HG03457 (cell line): ENCODE measurements around the gene SLC35G2.
"Not testable (repeated sequence)": the region's sequence is repeated elsewhere in the genome, so short reads cannot be mapped to it uniquely, and the experiment has no call there.

Source experiments
- ATAC-seq: cut with Tn5 transposase; IDR thresholded peaks from one replicate; pipeline ENCODE4 v1.9.1; 2021; ENCODE audit warnings: moderate number of reproducible peaks; ENCODE audit not compliant: unreplicated experiment

Gene SLC35G2

GRCh38 chr3:136835089-136835812 lies 16.3 kb downstream of the SLC35G2 start:
- ATAC-seq, result no peak

- ATAC-seq, result no peak
Observed at GRCh38 chr3:136835813-136836510, 17.0 kb downstream of the SLC35G2 start.

- ATAC-seq, result no peak
Observed at GRCh38 chr3:136836511-136837156, 17.7 kb downstream of the SLC35G2 start.

- no peak for ATAC-seq
Observed at GRCh38 chr3:136838641-136839555, 20.0 kb downstream of the SLC35G2 start.

GRCh38 chr3:136839556-136839931 lies 20.6 kb downstream of the SLC35G2 start:
- no peak for ATAC-seq

- ATAC-seq, result no peak
Observed at GRCh38 chr3:136840252-136840651, 21.3 kb downstream of the SLC35G2 start.

GRCh38 chr3:136842294-136842693 lies 23.4 kb downstream of the SLC35G2 start:
- ATAC-seq, result no peak

GRCh38 chr3:136844724-136845123 lies 25.8 kb downstream of the SLC35G2 start:
- ATAC-seq, result no peak

- ATAC-seq, result no peak
Observed at GRCh38 chr3:136852180-136852579, 33.3 kb downstream of the SLC35G2 start.

GRCh38 chr3:136856665-136857064 lies 37.7 kb downstream of the SLC35G2 start:
- no peak for ATAC-seq

- no peak for ATAC-seq
Observed at GRCh38 chr3:136858381-136858780, 39.5 kb downstream of the SLC35G2 start.

GRCh38 chr3:136860541-136860940 lies 41.6 kb downstream of the SLC35G2 start:
- ATAC-seq, result no peak

- peak; percentile 95 for ATAC-seq
Observed at GRCh38 chr3:136861890-136862616, 43.1 kb downstream of the SLC35G2 start, which contains the start of gene NCK1. Gene NCK1 (plus strand): TSS chr3:136862208. CDS start chr3:136928002, 65,794 bp downstream.

GRCh38 chr3:136862617-136863322 lies 43.8 kb downstream of the SLC35G2 start:
- peak; percentile 11 for ATAC-seq

GRCh38 chr3:136869282-136869681 lies 50.4 kb downstream of the SLC35G2 start:
- ATAC-seq, result no peak

- ATAC-seq, result not testable (repeated sequence)
Observed at GRCh38 chr3:136872258-136872657, 53.3 kb downstream of the SLC35G2 start.

- not testable (repeated sequence) for ATAC-seq
Observed at GRCh38 chr3:136879510-136879909, 60.6 kb downstream of the SLC35G2 start.

- ATAC-seq, result no peak
Observed at GRCh38 chr3:136882571-136882970, 63.6 kb downstream of the SLC35G2 start.

GRCh38 chr3:136883967-136884720 lies 65.2 kb downstream of the SLC35G2 start:
- ATAC-seq, result no peak
